OCI-LY7 (cell line): ENCODE results near the gene MTHFD1L. TPM values are rescaled to one million over a fixed set of nuclear protein-coding genes. Genes with fewer than 3 reads are reported as not detected.

ENCODE experiments used
- BruUV-seq: library from RNA; stranded (reverse); fragments of 400-500 nt; replicated peaks from 2 replicates; lab custom pipeline; 2021; lab: Mats Ljungman, UMichigan
- CTCF ChIA-PET: fragments of 300-600 bp; sonication (Branson Sonifier 250); formaldehyde crosslinking; loops from one replicate; lab custom pipeline; 2022; ENCODE audit warnings: antibody characterized with exemption; ENCODE audit not compliant: unreplicated experiment; lab: Charles Lee
- POLR2A ChIA-PET: fragments of 300-600 bp; sonication (Branson Sonifier 250); formaldehyde crosslinking; loops from one replicate; lab custom pipeline; 2022; ENCODE audit warnings: antibody characterized with exemption; lab: Charles Lee
- DNase-seq: peaks from one replicate; pipeline ENCODE4 v3.0.0-alpha.2; 2015; ENCODE audit warnings: low spot score
- H2AFZ ChIP-seq: fragments of 200-600 bp; sonication (generic), shearing (Covaris generic); 2 replicates; pipeline ENCODE4 v1.6.1; 2014; ENCODE audit warnings: mild to moderate bottlenecking, antibody characterized with exemption, low read length, moderate library complexity
- H3K27ac ChIP-seq: fragments of 200-600 bp; sonication (generic); 2 replicates; pipeline ENCODE4 v1.5.1; 2014; ENCODE audit warnings: mixed run types, low read depth, mild to moderate bottlenecking, moderate library complexity, low read length, inconsistent platforms; ENCODE audit not compliant: poor library complexity, severe bottlenecking
- H3K36me3 ChIP-seq: fragments of 200-600 bp; sonication (generic); 2 replicates; pipeline ENCODE4 v1.6.1; 2014; ENCODE audit warnings: mild to moderate bottlenecking, antibody characterized with exemption, low read length, moderate library complexity, mixed read lengths; ENCODE audit not compliant: insufficient read depth
- H3K4me1 ChIP-seq: fragments of 200-600 bp; sonication (generic); 2 replicates; pipeline ENCODE4 v1.5.1; 2014; ENCODE audit warnings: mild to moderate bottlenecking, low read length; ENCODE audit not compliant: insufficient read depth, poor library complexity, severe bottlenecking
- H3K4me2 ChIP-seq: fragments of 200-600 bp; sonication (generic); 2 replicates; pipeline ENCODE4 v1.6.1; 2014; ENCODE audit warnings: mild to moderate bottlenecking, low read length
- H3K4me3 ChIP-seq: fragments of 200-600 bp; sonication (generic); 2 replicates; pipeline ENCODE4 v1.5.1; 2014; ENCODE audit warnings: mild to moderate bottlenecking, low read depth, low read length; ENCODE audit not compliant: poor library complexity, severe bottlenecking
- H3K79me2 ChIP-seq: fragments of 200-600 bp; sonication (generic); 2 replicates; pipeline ENCODE4 v1.6.1; 2016; ENCODE audit warnings: low read depth, mild to moderate bottlenecking, low read length, moderate library complexity, mixed read lengths; ENCODE audit not compliant: insufficient read depth
- H3K9me2 ChIP-seq: fragments of 200-600 bp; sonication (generic); 2 replicates; pipeline ENCODE4 v1.6.1; 2016; ENCODE audit warnings: mild to moderate bottlenecking, low read length, mixed read lengths; ENCODE audit not compliant: insufficient read depth
- H3K9me3 ChIP-seq: fragments of 200-600 bp; sonication (generic); 2 replicates; pipeline ENCODE4 v1.6.1; 2014; ENCODE audit warnings: mild to moderate bottlenecking, mixed run types, low read length, mixed read lengths
- H4K20me1 ChIP-seq: fragments of 200-600 bp; sonication (generic); 2 replicates; pipeline ENCODE4 v1.6.1; 2014; ENCODE audit warnings: mild to moderate bottlenecking, antibody characterized with exemption, low read length, moderate library complexity, mixed read lengths; ENCODE audit not compliant: insufficient read depth
- EZH2phosphoT487 ChIP-seq: fragments of 200-600 bp; sonication (generic); IDR thresholded peaks from 2 replicates; pipeline ENCODE4 v1.6.1; 2018; ENCODE audit warnings: low read depth, borderline replicate concordance, mild to moderate bottlenecking, mixed run types, antibody characterized with exemption, low read length, moderate library complexity, mixed read lengths
- intact Hi-C: fragments of 100-400 bp; cut with micrococcal nuclease; formaldehyde crosslinking; loops from one replicate; pipeline ENCODE4 v1.10.0; 2022; ENCODE audit not compliant: unreplicated experiment
- total RNA-seq, 2 experiments: library from RNA; depleted of rRNA in 1 of 2; stranded (reverse); fragments of >200 nt in 1 of 2; shearing (Covaris generic) in 1 of 2; gene quantifications; 2 replicates each; pipeline ENCODE4 v1.2.3, GENCODE V29; 2014 to 2022
- TF ChIP-seq, protein P1 (sequence below): fragments of 200-600 bp; sonication (generic); conservative IDR thresholded peaks from 2 replicates; pipeline ENCODE4 v1.5.1; 2014; ENCODE audit warnings: mild to moderate bottlenecking, antibody characterized with exemption, low read length, moderate library complexity, mixed read lengths

Gene MTHFD1L
- total RNA-seq, 2 experiments from 2014 or later: 68.4 to 144 TPM

- Histone ChIP-seq H4K20me1 (no peaks in the 10 kb centered on the region), H3K79me2 (no peaks in the 10 kb centered on the region), H3K4me2 (no peak overlapping the region), H3K36me3 (peaks cover 91% of the 10 kb centered on the region), H3K9me2 (no peaks in the 10 kb centered on the region), H3K4me1 (no peaks in the 10 kb centered on the region), H3K4me3 (no peak overlapping the region), H3K9me3 (no peaks in the 10 kb centered on the region), H3K27ac (no peak overlapping the region), H2AFZ (no peak overlapping the region)
- ChIA-PET POLR2A (interaction anchor here (0.8 to 1.2 kb wide), 2 partner anchors 10 to 14 kb away, joined by 3 to 4 read pairs; no protein-coding TSS in a partner anchor), CTCF (no interaction called here)
- intact Hi-C loops: no loop called here
- TF ChIP-seq, protein P1, sequence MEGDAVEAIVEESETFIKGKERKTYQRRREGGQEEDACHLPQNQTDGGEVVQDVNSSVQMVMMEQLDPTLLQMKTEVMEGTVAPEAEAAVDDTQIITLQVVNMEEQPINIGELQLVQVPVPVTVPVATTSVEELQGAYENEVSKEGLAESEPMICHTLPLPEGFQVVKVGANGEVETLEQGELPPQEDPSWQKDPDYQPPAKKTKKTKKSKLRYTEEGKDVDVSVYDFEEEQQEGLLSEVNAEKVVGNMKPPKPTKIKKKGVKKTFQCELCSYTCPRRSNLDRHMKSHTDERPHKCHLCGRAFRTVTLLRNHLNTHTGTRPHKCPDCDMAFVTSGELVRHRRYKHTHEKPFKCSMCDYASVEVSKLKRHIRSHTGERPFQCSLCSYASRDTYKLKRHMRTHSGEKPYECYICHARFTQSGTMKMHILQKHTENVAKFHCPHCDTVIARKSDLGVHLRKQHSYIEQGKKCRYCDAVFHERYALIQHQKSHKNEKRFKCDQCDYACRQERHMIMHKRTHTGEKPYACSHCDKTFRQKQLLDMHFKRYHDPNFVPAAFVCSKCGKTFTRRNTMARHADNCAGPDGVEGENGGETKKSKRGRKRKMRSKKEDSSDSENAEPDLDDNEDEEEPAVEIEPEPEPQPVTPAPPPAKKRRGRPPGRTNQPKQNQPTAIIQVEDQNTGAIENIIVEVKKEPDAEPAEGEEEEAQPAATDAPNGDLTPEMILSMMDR: no peak
- TF ChIP-seq EZH2phosphoT487: no peak
- no peak for DNase-seq
- TSS peak; percentile 8 for BruUV-seq
These were observed 63.9 kb downstream of the MTHFD1L start for GRCh38 chr6:150929416-150929815.

DNA sequence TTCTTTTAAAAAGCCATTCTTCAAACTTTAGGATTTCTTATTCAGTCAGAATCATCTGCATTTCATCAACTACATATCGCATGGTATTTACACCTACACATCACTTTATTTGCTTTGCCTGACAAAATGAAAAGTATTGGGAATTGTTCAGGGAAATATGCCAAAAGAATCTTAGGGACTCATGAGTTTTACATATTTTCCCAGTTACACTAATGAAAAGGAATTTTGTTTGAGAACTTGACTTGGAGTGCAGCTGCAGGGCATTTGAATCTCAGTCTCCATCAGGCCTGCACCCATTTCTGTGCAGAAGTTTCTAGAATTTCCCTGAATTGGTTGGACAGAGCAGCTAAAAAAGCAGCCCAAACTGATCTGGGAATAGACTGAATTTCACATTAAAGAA is 65.3 kb downstream of the MTHFD1L start:
- TF ChIP-seq, protein P1: no peak
- no peak for TF ChIP-seq EZH2phosphoT487
- Histone ChIP-seq H3K27ac (no peak overlapping the region), H3K79me2 (no peaks in the 10 kb centered on the region), H3K4me3 (no peak overlapping the region), H3K4me2 (no peak overlapping the region), H3K36me3 (peaks cover 88% of the 10 kb centered on the region), H3K9me3 (no peaks in the 10 kb centered on the region), H3K4me1 (no peaks in the 10 kb centered on the region), H3K9me2 (no peaks in the 10 kb centered on the region), H4K20me1 (no peaks in the 10 kb centered on the region), H2AFZ (no peak overlapping the region)
- DNase-seq: no peak
- intact Hi-C loops: no loop called here
- ChIA-PET POLR2A (interaction anchor here (0.9 kb wide), 1 partner anchor 20 kb away, joined by 4 read pairs; no protein-coding TSS in a partner anchor), CTCF (no interaction called here)
- BruUV-seq: no TSS peak

GRCh38 chr6:150931405-150931804 is 65.9 kb downstream of the MTHFD1L start:
- Histone ChIP-seq H3K27ac (no peak overlapping the region), H3K79me2 (no peaks in the 10 kb centered on the region), H3K4me1 (no peaks in the 10 kb centered on the region), H2AFZ (no peak overlapping the region), H3K9me3 (no peaks in the 10 kb centered on the region), H3K4me3 (no peak overlapping the region), H4K20me1 (no peaks in the 10 kb centered on the region), H3K9me2 (no peaks in the 10 kb centered on the region), H3K36me3 (peaks cover 88% of the 10 kb centered on the region), H3K4me2 (no peak overlapping the region)
- intact Hi-C loops: no loop called here
- TF ChIP-seq EZH2phosphoT487: no peak
- TF ChIP-seq, protein P1: no peak
- ChIA-PET POLR2A (interaction anchor here (0.7 kb wide), 1 partner anchor 1527 kb away, joined by 3 read pairs; no protein-coding TSS in a partner anchor), CTCF (no interaction called here)
- BruUV-seq: no TSS peak
- DNase-seq: no peak
